ENCODE measurements around the gene SIAE.
"Not testable (repeated sequence)": the region's sequence is repeated elsewhere in the genome, so short reads cannot be mapped to it uniquely, and the experiment has no call there.

Gene SIAE

DNA sequence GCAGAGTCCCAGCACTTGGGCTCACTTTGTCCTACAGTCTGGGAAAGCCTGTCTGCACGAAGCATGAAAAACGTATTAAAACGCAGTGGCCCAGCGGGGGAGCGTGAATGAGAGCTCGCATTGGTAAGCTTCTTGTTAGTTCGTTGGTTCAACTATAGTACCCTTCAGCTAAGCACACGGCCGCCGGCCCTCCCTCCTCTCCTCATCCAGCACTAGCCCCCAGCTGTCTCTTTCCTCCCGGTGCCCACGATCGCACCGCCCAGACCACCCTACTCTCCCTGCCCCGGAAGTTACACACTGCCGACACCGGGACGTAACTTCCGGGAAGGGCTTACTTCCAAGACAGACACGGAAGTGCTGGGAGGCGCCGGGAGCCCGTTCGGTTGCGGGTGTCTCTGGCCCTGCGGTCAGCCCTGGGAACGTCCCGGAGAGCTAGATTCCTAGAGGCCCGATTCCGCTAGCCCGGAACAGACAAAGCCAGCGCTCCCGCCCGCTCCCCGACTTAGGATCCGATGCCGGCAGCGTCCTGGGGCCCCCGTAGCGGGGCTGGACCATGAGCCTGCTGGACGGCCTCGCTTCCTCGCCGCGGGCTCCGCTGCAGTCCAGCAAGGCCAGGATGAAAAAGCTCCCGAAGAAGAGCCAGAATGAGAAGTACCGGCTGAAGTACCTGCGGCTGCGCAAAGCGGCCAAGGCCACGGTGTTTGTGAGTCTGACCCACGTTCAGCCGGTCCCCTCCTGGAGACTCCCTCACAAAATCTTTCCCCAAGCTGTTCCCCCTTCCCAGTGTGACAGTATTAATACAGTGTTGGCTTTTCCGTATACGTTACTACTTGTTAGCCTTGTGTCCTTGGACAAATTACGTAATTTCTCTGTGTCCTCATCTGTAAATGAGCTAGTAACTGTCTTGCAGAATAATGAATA, 50.7 kb downstream of the SIAE start, which contains the start of gene TBRG1:
Gene TBRG1, plus strand, starts transcription at position 334 of the 921 bp plus-strand sequence. Its CDS starts 220 bp downstream, at position 554.
- peak; percentile 96 for DNase-seq

- no peak for DNase-seq
These were observed 54.7 kb downstream of the SIAE start for GRCh38 chr11:124618863-124619262.

- peak; percentile 68 for DNase-seq
These were observed 60.8 kb downstream of the SIAE start for GRCh38 chr11:124612567-124613246.

GRCh38 chr11:124612045-124612444, 61.5 kb downstream of the SIAE start:
- no peak for DNase-seq

- DNase-seq: no peak
These were observed 62.5 kb downstream of the SIAE start, which contains the start of gene PANX3 for GRCh38 chr11:124611064-124611463. PANX3 (plus strand) TSS chr11:124611428; CDS start chr11:124611557, 129 bp downstream.

GRCh38 chr11:124610295-124610694, 63.2 kb downstream of the SIAE start:
- DNase-seq: no peak

- no peak for DNase-seq
These were observed 65.4 kb downstream of the SIAE start for GRCh38 chr11:124608147-124608546.

DNA sequence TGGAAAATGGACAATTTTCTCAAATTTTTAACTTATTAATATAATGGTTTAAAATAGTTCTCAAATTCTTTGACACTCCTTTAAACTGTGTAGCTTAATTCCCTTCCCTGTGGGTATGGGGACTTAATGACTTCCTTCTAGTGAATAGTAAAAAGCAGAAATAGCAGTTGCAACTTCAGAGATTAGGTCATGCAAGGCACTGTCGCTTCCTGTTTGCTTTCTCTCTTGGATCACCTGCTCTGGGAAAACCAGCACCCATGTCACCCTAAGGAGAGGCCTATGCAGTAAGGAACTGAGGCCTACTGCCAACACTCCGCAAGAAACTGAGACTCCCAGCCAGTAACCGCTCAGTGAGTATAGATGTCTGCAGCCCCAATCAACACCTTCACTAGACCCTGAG, 67.8 kb downstream of the SIAE start:
- DNase-seq: no peak

DNA sequence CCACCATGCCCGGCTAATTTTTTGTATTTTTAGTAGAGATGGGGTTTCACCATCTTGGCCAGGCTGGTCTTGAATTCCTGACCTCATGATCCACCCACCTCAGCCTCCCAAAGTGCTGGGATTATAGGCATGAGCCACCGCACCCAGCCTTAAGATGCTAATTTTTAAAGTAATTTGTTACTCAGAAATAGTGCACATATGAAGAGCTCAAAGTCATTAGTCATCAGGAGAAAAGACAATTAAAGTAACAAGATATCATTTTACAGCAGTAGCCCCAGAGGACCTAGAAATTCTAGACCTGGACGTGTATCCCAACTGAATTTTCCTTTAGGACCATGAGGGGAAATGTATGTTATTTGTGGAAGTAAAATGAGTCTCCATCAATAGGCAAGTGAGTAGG, 70.8 kb downstream of the SIAE start:
- not testable (repeated sequence) for DNase-seq

DNA sequence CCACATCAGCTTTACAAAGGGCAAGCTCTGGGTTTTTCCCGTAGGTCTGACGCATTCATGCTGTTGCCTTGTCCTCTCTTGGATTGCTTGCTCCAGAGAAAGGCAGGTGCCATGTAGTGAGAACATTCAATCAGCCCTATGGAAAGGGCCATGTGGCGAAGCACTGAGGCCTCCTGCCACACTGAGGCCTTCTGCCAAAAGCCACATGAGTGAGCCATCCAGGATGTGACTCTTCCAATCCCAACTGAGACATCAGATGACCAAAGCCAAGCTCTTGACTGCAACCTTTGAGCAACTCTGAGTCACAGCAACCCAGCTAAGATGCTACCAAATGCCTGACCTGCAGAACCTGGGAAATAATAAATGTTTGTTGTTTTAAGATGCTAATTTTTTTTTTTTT, 71.3 kb downstream of the SIAE start:
- DNase-seq: no peak

GRCh38 chr11:124600621-124601320, 72.8 kb downstream of the SIAE start:
- DNase-seq: no peak

DNA sequence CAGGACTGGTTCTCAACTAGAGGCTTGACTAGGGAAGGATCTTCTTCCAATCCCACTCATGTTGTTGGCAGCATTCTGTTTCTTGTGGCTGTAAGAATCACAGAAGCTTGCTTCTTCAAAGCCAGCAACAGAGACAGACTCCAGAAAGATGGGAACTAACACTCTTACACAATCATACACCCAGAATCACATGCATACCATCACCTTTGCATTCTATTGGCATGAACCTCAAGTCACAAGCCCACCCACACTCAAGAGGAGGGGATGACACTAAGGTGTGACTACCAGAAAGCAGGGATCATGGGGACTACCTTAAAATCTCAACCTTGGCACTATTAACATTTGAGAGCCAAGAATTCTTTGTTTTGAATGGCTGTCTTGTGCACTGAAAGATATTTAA, 75.9 kb downstream of the SIAE start:
- DNase-seq: no peak

- no peak for DNase-seq
These were observed 78.2 kb downstream of the SIAE start for GRCh38 chr11:124595302-124595701.

GRCh38 chr11:124592627-124593026, 80.9 kb downstream of the SIAE start:
- no peak for DNase-seq

DNA sequence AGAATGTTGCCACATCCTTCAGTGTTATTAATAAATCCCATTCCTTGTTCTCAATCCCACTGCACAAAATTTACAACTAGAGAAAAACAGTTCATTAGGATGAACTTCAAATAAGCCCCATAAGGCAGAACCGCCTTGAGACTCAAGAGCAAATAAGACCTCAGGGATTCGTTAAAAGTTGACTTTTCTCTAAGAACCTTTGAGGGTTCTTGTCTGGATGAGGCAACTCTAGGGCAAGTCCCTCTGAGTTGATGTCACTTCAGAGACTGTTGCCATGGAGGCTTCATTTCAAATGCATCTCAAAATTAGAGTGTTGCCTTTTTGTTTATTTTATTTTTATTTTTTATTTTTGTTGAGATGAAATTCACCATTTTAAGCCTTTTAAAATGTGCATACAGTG, 82.1 kb downstream of the SIAE start:
- no peak for DNase-seq

GRCh38 chr11:124586238-124586860, 87.2 kb downstream of the SIAE start:
- DNase-seq: peak; percentile 63

DNA sequence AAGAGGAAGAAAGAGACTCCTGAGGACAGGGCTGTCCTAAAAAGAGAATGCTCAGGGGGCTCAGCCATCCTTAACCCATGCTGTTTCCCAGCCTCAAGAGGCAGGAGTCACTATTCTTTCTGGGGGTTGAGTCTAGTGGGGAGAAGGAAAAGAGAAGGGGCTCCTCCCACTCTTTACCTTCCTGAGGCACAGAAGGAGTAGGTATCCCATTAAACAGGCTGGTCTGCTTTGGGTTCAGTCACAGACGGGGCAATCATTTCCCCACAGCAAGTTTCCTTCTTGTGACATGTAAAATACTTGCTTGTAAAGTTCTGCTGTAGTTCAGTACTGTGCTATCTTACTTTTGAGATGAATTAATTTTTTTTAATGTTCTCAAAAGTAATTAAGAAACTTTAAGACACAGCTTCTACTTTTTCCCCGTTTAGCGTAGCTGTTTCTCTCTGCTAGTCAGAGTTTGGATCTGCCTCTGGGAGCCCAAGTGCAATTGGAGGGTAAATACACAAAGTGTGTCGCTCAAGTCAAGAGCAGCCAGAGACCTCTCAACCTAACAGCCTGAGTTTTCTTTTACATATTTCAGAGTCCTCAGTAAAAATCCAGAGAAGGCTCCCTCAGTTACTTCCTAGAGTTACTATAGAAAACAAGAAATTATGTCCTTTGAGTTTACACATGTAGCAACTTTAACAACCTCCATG, 88.7 kb downstream of the SIAE start:
- no peak for DNase-seq

DNA sequence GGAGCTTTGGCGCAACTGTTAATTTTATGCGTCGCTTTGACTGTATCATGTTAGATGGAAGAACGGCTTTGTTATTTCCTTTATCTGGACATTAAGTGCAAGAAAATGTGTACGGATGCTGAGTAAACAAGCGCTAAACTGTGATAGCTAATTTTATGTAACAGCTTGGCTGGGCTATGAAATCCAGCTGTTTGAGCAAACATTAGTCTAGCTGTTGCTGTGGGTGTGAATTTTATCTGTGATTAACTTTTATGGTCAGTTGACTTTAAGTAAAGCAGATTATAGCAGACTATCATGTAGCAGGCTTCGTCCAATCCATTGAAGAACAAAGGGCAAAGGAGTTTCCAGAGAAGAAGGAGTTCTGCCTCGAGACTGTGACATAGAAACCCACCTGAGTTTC, 89.8 kb downstream of the SIAE start:
- no peak for DNase-seq
